GM12878 (cell line): ENCODE results near the gene GRIK1. TPM values are rescaled to one million over a fixed set of nuclear protein-coding genes. Genes with fewer than 3 reads are reported as not detected.

ENCODE experiments used
- ATAC-seq: fragments of 200-7000 bp; cut with Tn5 transposase; 3 replicates; pipeline ENCODE4 v1.9.1; 2020; ENCODE audit warnings: mild to moderate bottlenecking, moderate library complexity
- BruUV-seq: library from RNA; stranded (reverse); fragments of 400-500 nt; replicated peaks from 2 replicates; lab custom pipeline; 2021; lab: Mats Ljungman, UMichigan
- CTCF ChIA-PET: fragments of 300-600 bp; sonication (Branson Sonifier 250); formaldehyde crosslinking; extraction: SDS; loops from one replicate; lab custom pipeline; 2021; ENCODE audit warnings: inconsistent platforms; lab: Yijun Ruan, JAX
- POLR2A ChIA-PET: fragments of 350-600 bp; formaldehyde crosslinking; extraction: SDS; loops from one replicate; lab custom pipeline; 2021; ENCODE audit warnings: inconsistent platforms; lab: Charles Lee
- RAD21 ChIA-PET: fragments of 300-600 bp; sonication (Branson Sonifier 250); formaldehyde crosslinking; loops from one replicate; lab custom pipeline; 2023; ENCODE audit warnings: antibody characterized with exemption; ENCODE audit not compliant: unreplicated experiment; lab: Charles Lee
- SMC1A ChIA-PET: fragments of 300-600 bp; sonication (Branson Sonifier 250); formaldehyde crosslinking; loops from one replicate; lab custom pipeline; 2023; ENCODE audit not compliant: unreplicated experiment, uncharacterized antibody; lab: Charles Lee
- DNase-seq: peaks from one replicate; pipeline ENCODE4 v3.0.0-alpha.2; 2011; ENCODE audit warnings: low read depth, low spot score
- FAIRE-seq: peaks from 3 replicates; lab custom pipeline; 2011; peaks lifted over from hg19 to GRCh38; lab: Jason Lieb, UNC
- H2AFZ ChIP-seq: 2 replicates; pipeline ENCODE4 v1.6.0; 2011; ENCODE audit warnings: low read depth, low read length, control low read depth; ENCODE audit not compliant: control insufficient read depth
- H3K27ac ChIP-seq: 2 replicates; pipeline ENCODE4 v1.5.1; 2011; ENCODE audit warnings: control low read depth; ENCODE audit not compliant: control insufficient read depth, insufficient read depth
- H3K27me3 ChIP-seq, 2 experiments: replicated peaks in 1 of 2; 2 replicates each; pipeline versions ENCODE4 v1.6.0 to v1.6.1; 2011; ENCODE audit warnings: low read length in 1 of 2; ENCODE audit not compliant: control insufficient read depth in 2 of 2, insufficient read depth in 2 of 2
- H3K36me3 ChIP-seq, 2 experiments: 2 replicates each; pipeline ENCODE4 v1.5.1; 2011; ENCODE audit warnings: low read length in 1 of 2; ENCODE audit not compliant: control insufficient read depth in 2 of 2, insufficient read depth in 2 of 2
- H3K4me1 ChIP-seq: 2 replicates; pipeline ENCODE4 v1.6.1; 2011; ENCODE audit warnings: mild to moderate bottlenecking, low read length, moderate library complexity, mixed read lengths; ENCODE audit not compliant: control insufficient read depth, insufficient read depth
- H3K4me2 ChIP-seq: 2 replicates; pipeline ENCODE4 v1.6.0; 2011; ENCODE audit warnings: control low read depth; ENCODE audit not compliant: control insufficient read depth, insufficient read depth
- H3K4me3 ChIP-seq: fragments of 200-600 bp; sonication (generic); 2 replicates; pipeline ENCODE4 v1.5.1; 2016
- H3K79me2 ChIP-seq: 2 replicates; pipeline ENCODE4 v1.6.0; 2011; ENCODE audit warnings: low read length; ENCODE audit not compliant: control insufficient read depth, insufficient read depth
- H3K9ac ChIP-seq: 2 replicates; pipeline ENCODE4 v1.8.0; 2011; ENCODE audit warnings: low read length, control low read depth, mixed read lengths; ENCODE audit not compliant: control insufficient read depth, insufficient read depth
- H3K9me3 ChIP-seq: replicated peaks from 3 replicates; pipeline ENCODE4 v1.5.1; 2011; ENCODE audit warnings: mild to moderate bottlenecking, low read length; ENCODE audit not compliant: control insufficient read depth, insufficient read depth
- H4K20me1 ChIP-seq: 2 replicates; pipeline ENCODE4 v1.6.0; 2011; ENCODE audit not compliant: control insufficient read depth, insufficient read depth
- CBX5 ChIP-seq: sonication (generic); IDR thresholded peaks from 2 replicates; pipeline ENCODE4 v1.6.1; 2016; ENCODE audit warnings: low read depth, moderate library complexity, mild to moderate bottlenecking, inconsistent platforms
- ELK1 ChIP-seq: IDR thresholded peaks from 2 replicates; pipeline ENCODE4 v1.6.1; 2012; ENCODE audit warnings: low read depth, low read length, improper control_type of control experiment
- EP300 ChIP-seq, 2 experiments: fragments of 150-350 bp in 1 of 2; IDR thresholded peaks; 2 replicates each; pipeline ENCODE4 v1.6.1; 2011 to 2012; ENCODE audit warnings: low read depth in 2 of 2, low read length in 2 of 2, borderline replicate concordance in 1 of 2, improper control_type of control experiment in 1 of 2, inconsistent platforms in 1 of 2; ENCODE audit not compliant: control insufficient read depth in 1 of 2
- ETV6 ChIP-seq, 2 experiments: fragments of 450-650 bp in 1 of 2; IDR thresholded peaks in 1 of 2; conservative IDR thresholded peaks in 1 of 2; 2 replicates each; pipeline ENCODE4 v1.6.1; 2014; ENCODE audit warnings: antibody characterized with exemption in 1 of 2, borderline replicate concordance in 1 of 2, low read depth in 1 of 2, mild to moderate bottlenecking in 1 of 2, moderate library complexity in 1 of 2
- MEF2A ChIP-seq: IDR thresholded peaks from 2 replicates; pipeline ENCODE4 v1.6.1; 2011; ENCODE audit warnings: low read depth, mild to moderate bottlenecking, low read length, moderate library complexity; ENCODE audit not compliant: insufficient read depth
- MYC ChIP-seq: IDR thresholded peaks from 2 replicates; pipeline ENCODE4 v1.6.1; 2011; ENCODE audit warnings: mild to moderate bottlenecking, low read length, moderate library complexity, inconsistent platforms; ENCODE audit not compliant: insufficient read depth, insufficient replicate concordance, insufficient read length, severe bottlenecking
- NKRF ChIP-seq: fragments of 450-650 bp; conservative IDR thresholded peaks from 2 replicates; pipeline ENCODE4 v1.6.1; 2017; ENCODE audit warnings: mild to moderate bottlenecking, moderate library complexity
- RAD51 ChIP-seq: fragments of 450-650 bp; IDR thresholded peaks from 2 replicates; pipeline ENCODE4 v1.6.1; 2016; ENCODE audit warnings: moderate library complexity, mild to moderate bottlenecking, inconsistent platforms
- RUNX3 ChIP-seq: IDR thresholded peaks from 2 replicates; pipeline ENCODE4 v1.6.1; 2012; ENCODE audit warnings: low read length, inconsistent platforms
- SPI1 ChIP-seq: IDR thresholded peaks from 2 replicates; pipeline ENCODE4 v1.6.1; 2011; ENCODE audit warnings: low read depth, mild to moderate bottlenecking, low read length, moderate library complexity, borderline replicate concordance; ENCODE audit not compliant: insufficient read depth
- TCF7 ChIP-seq: IDR thresholded peaks from 2 replicates; pipeline ENCODE4 v1.6.1; 2014; ENCODE audit warnings: antibody characterized with exemption, borderline replicate concordance
- WGBS: methylation state at CpG from one replicate; pipeline ENCODE4 v1.1.6; 2016; ENCODE audit warnings: low lambda C conversion rate; ENCODE audit not compliant: insufficient replicate concordance, insufficient coverage; ENCODE audit errors: missing lambda C conversion rate; 5-methylcytosine and 5-hydroxymethylcytosine counted together
- in situ Hi-C: fragments of 300-500 bp; cut with MboI; formaldehyde crosslinking; loops from 9 replicates; pipeline ENCODE4 v1.14.3; 2018; ENCODE audit warnings: mixed read lengths
- intact Hi-C: fragments of 100-400 bp; cut with micrococcal nuclease; formaldehyde crosslinking; loops from one replicate; pipeline ENCODE4 v1.14.2; 2022; ENCODE audit not compliant: unreplicated experiment
- polyA plus RNA-seq, 11 experiments: library from polyadenylated mRNA; depleted of rRNA in 4 of 11; unstranded in 6 of 11; stranded (reverse) in 5 of 11; fragments of >200 nt; fragmentation: Nextera tagmentation in 4 of 11; fragmentation: Illumina TruSeq in 1 of 11; extraction: Ambion mirVana in 4 of 11; extraction: Trizol in 1 of 11; gene quantifications; 1 replicate in 1 of 11; 2 replicates in 10 of 11; pipeline versions ENCODE4 v1.2.1 to v1.2.3, GENCODE V29; 2011 to 2016; ENCODE audit warnings: inconsistent platforms in 2 of 11, missing spikeins in 2 of 11, low read depth in 1 of 11
- total RNA-seq, 4 experiments: library from RNA; depleted of rRNA in 3 of 4; stranded (reverse); fragments of >200 nt in 3 of 4; fragmentation: Illumina TruSeq in 1 of 4; extraction: Trizol in 1 of 4; gene quantifications; 2 replicates each; pipeline versions ENCODE4 v1.2.1 to v1.2.3, GENCODE V29; 2013 to 2021
- TF ChIP-seq, protein P1 (sequence below): IDR thresholded peaks from 2 replicates; pipeline ENCODE4 v1.6.1; 2012; ENCODE audit warnings: low read length, inconsistent platforms
- TF ChIP-seq, protein P2 (sequence below): fragments of 450-650 bp; IDR thresholded peaks from 2 replicates; pipeline ENCODE4 v1.6.1; 2016; ENCODE audit warnings: mild to moderate bottlenecking

GRIK1 gene
- total and polyA plus RNA-seq, 10 of the 15 experiments (the other 5 are each of a cell fraction or from before 2014, with no cell fraction given) = 0.05 to 0.13 (median 0.09) TPM; not detected in 7

GRCh38 chr21:29697555-29698193 is 242.1 kb downstream of the GRIK1 start:
- POLR2A ChIA-PET = no interaction called here
- in situ Hi-C loops = no loop called here
- Histone ChIP-seq H3K27ac (no peak overlapping the region), H3K79me2 (no peaks in the 10 kb centered on the region), H2AFZ (no peak overlapping the region), H4K20me1 (no peaks in the 10 kb centered on the region), H3K4me2 (no peak overlapping the region), H3K9ac (no peak overlapping the region), H3K36me3 (no peaks in the 10 kb centered on the region), H3K9me3 (no peaks in the 10 kb centered on the region; the same call in 2 of the 3 replicates), H3K27me3 (no peaks in the 10 kb centered on the region), H3K4me1 (no peaks in the 10 kb centered on the region), H3K4me3 (no peak overlapping the region)
- CTCF ChIA-PET = no interaction called here
- no TSS peak for BruUV-seq
- RAD21 ChIA-PET = no interaction called here
- SMC1A ChIA-PET = no interaction called here
- DNase-seq = no peak
- no peak for FAIRE-seq
- WGBS = 5% methylated on average over 6 of the region's 7 CpGs
- intact Hi-C loops = no loop called here
- ATAC-seq = peak; percentile 59
- TF ChIP-seq, protein P1, sequence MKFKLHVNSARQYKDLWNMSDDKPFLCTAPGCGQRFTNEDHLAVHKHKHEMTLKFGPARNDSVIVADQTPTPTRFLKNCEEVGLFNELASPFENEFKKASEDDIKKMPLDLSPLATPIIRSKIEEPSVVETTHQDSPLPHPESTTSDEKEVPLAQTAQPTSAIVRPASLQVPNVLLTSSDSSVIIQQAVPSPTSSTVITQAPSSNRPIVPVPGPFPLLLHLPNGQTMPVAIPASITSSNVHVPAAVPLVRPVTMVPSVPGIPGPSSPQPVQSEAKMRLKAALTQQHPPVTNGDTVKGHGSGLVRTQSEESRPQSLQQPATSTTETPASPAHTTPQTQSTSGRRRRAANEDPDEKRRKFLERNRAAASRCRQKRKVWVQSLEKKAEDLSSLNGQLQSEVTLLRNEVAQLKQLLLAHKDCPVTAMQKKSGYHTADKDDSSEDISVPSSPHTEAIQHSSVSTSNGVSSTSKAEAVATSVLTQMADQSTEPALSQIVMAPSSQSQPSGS = peak; percentile 68; the same call in 1 of the 2 replicates
- TF ChIP-seq TCF7 = no peak
- peak; percentile 69; the same call in 1 of the 2 replicates for TF ChIP-seq SPI1
- TF ChIP-seq RAD51 = no peak
- TF ChIP-seq EP300 (IDR thresholded peaks at IDR 0.05; ENCODE audit: borderline replicate concordance in 1 of 2, control insufficient read depth in 1 of 2, low read depth in 2 of 2, low read length in 2 of 2) = no peak
- no peak for TF ChIP-seq CBX5
- no peak for TF ChIP-seq NKRF
- TF ChIP-seq, protein P2, sequence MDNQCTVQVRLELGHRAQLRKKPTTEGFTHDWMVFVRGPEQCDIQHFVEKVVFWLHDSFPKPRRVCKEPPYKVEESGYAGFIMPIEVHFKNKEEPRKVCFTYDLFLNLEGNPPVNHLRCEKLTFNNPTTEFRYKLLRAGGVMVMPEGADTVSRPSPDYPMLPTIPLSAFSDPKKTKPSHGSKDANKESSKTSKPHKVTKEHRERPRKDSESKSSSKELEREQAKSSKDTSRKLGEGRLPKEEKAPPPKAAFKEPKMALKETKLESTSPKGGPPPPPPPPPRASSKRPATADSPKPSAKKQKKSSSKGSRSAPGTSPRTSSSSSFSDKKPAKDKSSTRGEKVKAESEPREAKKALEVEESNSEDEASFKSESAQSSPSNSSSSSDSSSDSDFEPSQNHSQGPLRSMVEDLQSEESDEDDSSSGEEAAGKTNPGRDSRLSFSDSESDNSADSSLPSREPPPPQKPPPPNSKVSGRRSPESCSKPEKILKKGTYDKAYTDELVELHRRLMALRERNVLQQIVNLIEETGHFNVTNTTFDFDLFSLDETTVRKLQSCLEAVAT = no peak
- peak; percentile 55; the same call in 1 of the 2 replicates for TF ChIP-seq RUNX3
- TF ChIP-seq MYC = no peak
- no peak for TF ChIP-seq ELK1
- peak; percentile 43; the same call in 1 of the 2 replicates for TF ChIP-seq MEF2A
- 0 out of 4 replicates have a peak, but pooled peaks of 1 of the 2 experiments have one; percentile 19 for TF ChIP-seq ETV6 (conservative IDR thresholded peaks at IDR 0.05 in 1 of 2, IDR thresholded peaks at IDR 0.05 in 1 of 2; ENCODE audit: borderline replicate concordance in 1 of 2, low read depth in 1 of 2)
